Breast epithelium (tissue), 3 donors: ENCODE results near the gene GAS7.

ENCODE experiments used
- POLR2AphosphoS5 ChIP-seq, 3 donors: sonication (generic); formaldehyde crosslinking; IDR thresholded peaks; one replicate each; pipeline ENCODE4 v1.6.1; 2017; ENCODE audit warnings: antibody characterized with exemption in 3 of 3
- TF ChIP-seq, protein P1 (sequence below), 3 donors: fragments of 450-650 bp; IDR thresholded peaks; one replicate each; pipeline ENCODE4 v1.5.1; 2016 to 2017; ENCODE audit warnings: antibody characterized with exemption in 3 of 3, mild to moderate bottlenecking in 3 of 3, moderate library complexity in 3 of 3

GRCh38 chr17:10052106-10052813 lies 146.1 kb downstream of the GAS7 start:
- TF ChIP-seq, protein P1, sequence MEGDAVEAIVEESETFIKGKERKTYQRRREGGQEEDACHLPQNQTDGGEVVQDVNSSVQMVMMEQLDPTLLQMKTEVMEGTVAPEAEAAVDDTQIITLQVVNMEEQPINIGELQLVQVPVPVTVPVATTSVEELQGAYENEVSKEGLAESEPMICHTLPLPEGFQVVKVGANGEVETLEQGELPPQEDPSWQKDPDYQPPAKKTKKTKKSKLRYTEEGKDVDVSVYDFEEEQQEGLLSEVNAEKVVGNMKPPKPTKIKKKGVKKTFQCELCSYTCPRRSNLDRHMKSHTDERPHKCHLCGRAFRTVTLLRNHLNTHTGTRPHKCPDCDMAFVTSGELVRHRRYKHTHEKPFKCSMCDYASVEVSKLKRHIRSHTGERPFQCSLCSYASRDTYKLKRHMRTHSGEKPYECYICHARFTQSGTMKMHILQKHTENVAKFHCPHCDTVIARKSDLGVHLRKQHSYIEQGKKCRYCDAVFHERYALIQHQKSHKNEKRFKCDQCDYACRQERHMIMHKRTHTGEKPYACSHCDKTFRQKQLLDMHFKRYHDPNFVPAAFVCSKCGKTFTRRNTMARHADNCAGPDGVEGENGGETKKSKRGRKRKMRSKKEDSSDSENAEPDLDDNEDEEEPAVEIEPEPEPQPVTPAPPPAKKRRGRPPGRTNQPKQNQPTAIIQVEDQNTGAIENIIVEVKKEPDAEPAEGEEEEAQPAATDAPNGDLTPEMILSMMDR (IDR thresholded peaks at IDR 0.05): no peak
- no peak for TF ChIP-seq POLR2AphosphoS5 (IDR thresholded peaks at IDR 0.05)
